K562 (cell line): ENCODE data around the gene C4orf50. TPM values are rescaled to one million over a fixed set of nuclear protein-coding genes. Genes with fewer than 3 reads are reported as not detected.

Source experiments
- ATAC-seq: fragments of 200-7000 bp; cut with Tn5 transposase; 3 replicates; pipeline ENCODE4 v1.9.1; 2020; ENCODE audit warnings: moderate library complexity
- BruUV-seq: library from RNA; stranded (reverse); fragments of 400-500 nt; replicated peaks from 2 replicates; lab custom pipeline; 2021; lab: Mats Ljungman, UMichigan
- CTCF ChIA-PET: fragments of 300-600 bp; formaldehyde crosslinking; extraction: SDS; loops from one replicate; lab custom pipeline; 2021; ENCODE audit warnings: low intra/inter-chr PET ratio; lab: Yijun Ruan, JAX
- POLR2A ChIA-PET: fragments of 300-600, 350-650 bp; sonication (Branson Sonifier 250); formaldehyde crosslinking; extraction: SDS; loops from one replicate; lab custom pipeline; 2021; ENCODE audit warnings: antibody characterized with exemption, inconsistent platforms; lab: Yijun Ruan, JAX
- DNase-seq, 4 experiments: peaks; one replicate each; pipeline versions ENCODE4 v3.0.0 to v3.0.0-alpha.2; 2011 to 2018; ENCODE audit warnings: low spot score in 3 of 4, mixed read lengths in 3 of 4; ENCODE audit errors: extremely low read depth in 1 of 4
- FAIRE-seq: peaks from 2 replicates; lab custom pipeline; 2011; peaks lifted over from hg19 to GRCh38; lab: Jason Lieb, UNC
- H2AFZ ChIP-seq: 2 replicates; pipeline ENCODE4 v1.6.0; 2011; ENCODE audit warnings: low read depth, low read length, control low read depth, inconsistent platforms
- H3K27ac ChIP-seq: fragments of 200-600 bp; 3 replicates; pipeline ENCODE4 v1.8.0; 2011; ENCODE audit warnings: low read depth, mild to moderate bottlenecking, control low read depth, inconsistent platforms, low read length, moderate library complexity, mixed read lengths; ENCODE audit errors: extremely low read depth
- H3K27me3 ChIP-seq, 2 experiments: fragments of 300-600 bp in 1 of 2; 2 replicates in 1 of 2; 3 replicates in 1 of 2; pipeline versions ENCODE4 v1.6.0 to v1.8.0; 2011; ENCODE audit warnings: inconsistent platforms in 2 of 2, low read length in 2 of 2, mild to moderate bottlenecking in 1 of 2, mixed read lengths in 1 of 2, moderate library complexity in 1 of 2; ENCODE audit not compliant: control insufficient read depth in 2 of 2, insufficient read depth in 2 of 2
- H3K36me3 ChIP-seq: fragments of 300-600 bp; 3 replicates; pipeline ENCODE4 v1.8.0; 2011; ENCODE audit warnings: mild to moderate bottlenecking, low read length, inconsistent platforms; ENCODE audit not compliant: control insufficient read depth, insufficient read depth
- H3K4me1 ChIP-seq, 2 experiments: fragments of 200-600 bp in 1 of 2; replicated peaks in 1 of 2; 2 replicates in 1 of 2; 3 replicates in 1 of 2; pipeline versions ENCODE4 v1.5.1 to v1.8.0; 2011; ENCODE audit warnings: inconsistent platforms in 2 of 2, low read length in 2 of 2, mild to moderate bottlenecking in 1 of 2, mixed read lengths in 1 of 2, moderate library complexity in 1 of 2; ENCODE audit not compliant: control insufficient read depth in 2 of 2, insufficient read depth in 2 of 2
- H3K4me2 ChIP-seq: 2 replicates; pipeline ENCODE4 v1.6.1; 2011; ENCODE audit warnings: low read length, control low read depth, inconsistent platforms, mixed read lengths; ENCODE audit not compliant: insufficient read depth
- H3K4me3 ChIP-seq: fragments of 200-600 bp; sonication (generic), shearing (Covaris generic); 2 replicates; pipeline ENCODE4 v1.5.1; 2016; ENCODE audit warnings: control low read depth, inconsistent platforms
- H3K79me2 ChIP-seq: fragments of 200-600 bp; 3 replicates; pipeline ENCODE4 v1.8.0; 2011; ENCODE audit warnings: low read length, inconsistent platforms; ENCODE audit not compliant: control insufficient read depth, insufficient read depth
- H3K9ac ChIP-seq, 2 experiments: 2 replicates each; pipeline versions ENCODE4 v1.6.0 to v1.6.1; 2011; ENCODE audit warnings: low read depth in 2 of 2, low read length in 2 of 2, control low read depth in 1 of 2, inconsistent platforms in 1 of 2, mild to moderate bottlenecking in 1 of 2, mixed read lengths in 1 of 2; ENCODE audit not compliant: insufficient read depth in 1 of 2
- H3K9me1 ChIP-seq: one replicate; pipeline ENCODE4 v1.6.0; 2011; ENCODE audit warnings: inconsistent platforms, mild to moderate bottlenecking, low read length, moderate library complexity; ENCODE audit not compliant: control insufficient read depth, insufficient read depth
- H3K9me3 ChIP-seq: replicated peaks from 2 replicates; pipeline ENCODE4 v1.5.1; 2011; ENCODE audit warnings: low read depth, low read length, inconsistent platforms; ENCODE audit not compliant: control insufficient read depth, insufficient read depth
- H4K20me1 ChIP-seq: replicated peaks from 2 replicates; pipeline ENCODE4 v1.6.1; 2011; ENCODE audit warnings: low read length, inconsistent platforms, mixed read lengths; ENCODE audit not compliant: control insufficient read depth, insufficient read depth
- BRF1 ChIP-seq: IDR thresholded peaks from 3 replicates; pipeline ENCODE4 v1.6.1; 2011; ENCODE audit warnings: borderline replicate concordance, mild to moderate bottlenecking; ENCODE audit not compliant: insufficient read length; ENCODE audit errors: extremely low read depth
- FOXM1 ChIP-seq, 2 experiments: fragments of 450-650 bp in 1 of 2; sonication (generic) in 1 of 2; formaldehyde crosslinking in 1 of 2; IDR thresholded peaks; 2 replicates each; pipeline versions ENCODE4 v1.6.1 to v1.9.0; 2017 to 2022; ENCODE audit warnings: low read depth in 2 of 2, mild to moderate bottlenecking in 2 of 2, missing genetic modification reagents in 1 of 2, moderate library complexity in 1 of 2
- FOXP4 ChIP-seq: sonication (generic); formaldehyde crosslinking; IDR thresholded peaks from 2 replicates; pipeline ENCODE4 v1.8.0; 2022; ENCODE audit warnings: mild to moderate bottlenecking, missing genetic modification reagents, borderline replicate concordance
- HOXB6 ChIP-seq: fragments of 250-450 bp; sonication (Bioruptor Pico); IDR thresholded peaks from 2 replicates; pipeline ENCODE4 v1.5.1; 2022; ENCODE audit warnings: mild to moderate bottlenecking, borderline replicate concordance
- MCM3 ChIP-seq: fragments of 450-650 bp; IDR thresholded peaks from 2 replicates; pipeline ENCODE4 v1.6.1; 2016
- NELFE ChIP-seq: IDR thresholded peaks from 2 replicates; pipeline ENCODE4 v1.6.1; 2011; ENCODE audit warnings: mild to moderate bottlenecking; ENCODE audit not compliant: insufficient read depth, insufficient read length
- NFXL1 ChIP-seq: fragments of 450-650 bp; formaldehyde crosslinking; IDR thresholded peaks from 2 replicates; pipeline ENCODE4 v1.4.0; 2021; ENCODE audit warnings: mild to moderate bottlenecking
- PRMT5 ChIP-seq: sonication (generic); formaldehyde crosslinking; IDR thresholded peaks from 2 replicates; pipeline ENCODE4 v1.5.0; 2020; ENCODE audit warnings: missing genetic modification reagents
- ZKSCAN8 ChIP-seq: fragments of 200-800 bp; sonication (Bioruptor generic); IDR thresholded peaks from 2 replicates; pipeline ENCODE4 v1.6.1; 2016; ENCODE audit warnings: missing genetic modification characterization, missing compliant biosample characterization
- ZNF134 ChIP-seq: fragments of 250-450 bp; sonication (Bioruptor Pico); conservative IDR thresholded peaks from 2 replicates; pipeline ENCODE4 v1.4.0; 2020
- ZNF165 ChIP-seq: fragments of 250-450 bp; sonication (Bioruptor Pico); IDR thresholded peaks from 2 replicates; pipeline ENCODE4 v1.4.0; 2020; ENCODE audit warnings: borderline replicate concordance
- ZNF785 ChIP-seq: fragments of 250-450 bp; sonication (Bioruptor Pico); IDR thresholded peaks from 2 replicates; pipeline ENCODE4 v1.4.0; 2020; ENCODE audit warnings: mild to moderate bottlenecking
- WGBS: fragments of 100-300 bp; shearing (Covaris generic); methylation state at CpG from one replicate; pipeline ENCODE4 v1.1.6; 2016; ENCODE audit warnings: low coverage, mixed read lengths; ENCODE audit not compliant: insufficient coverage; ENCODE audit errors: missing lambda C conversion rate; 5-methylcytosine and 5-hydroxymethylcytosine counted together
- in situ Hi-C: fragments of 300-500 bp; cut with MboI; formaldehyde crosslinking; loops from 4 replicates; pipeline ENCODE4 v1.15.0; 2018; ENCODE audit warnings: inconsistent platforms, mixed read lengths
- intact Hi-C: fragments of 100-400 bp; cut with micrococcal nuclease; formaldehyde crosslinking; loops from 2 replicates; pipeline ENCODE4 v1.14.2; 2022
- polyA plus RNA-seq, 8 experiments: library from polyadenylated mRNA; depleted of rRNA in 4 of 8; stranded (reverse) in 5 of 8; unstranded in 3 of 8; fragments of >200 nt; fragmentation: Nextera tagmentation in 2 of 8; fragmentation: Illumina TruSeq in 1 of 8; extraction: Ambion mirVana in 2 of 8; extraction: Trizol in 1 of 8; gene quantifications; 2 replicates each; pipeline versions ENCODE4 v1.2.1 to v1.2.3, GENCODE V29; 2011 to 2014; ENCODE audit warnings: inconsistent platforms in 1 of 8, missing spikeins in 1 of 8
- total RNA-seq, 7 experiments: library from RNA; depleted of rRNA in 6 of 7; stranded (reverse); fragments of >200 nt in 6 of 7; fragmentation: Illumina TruSeq in 2 of 7; extraction: Trizol in 2 of 7; gene quantifications; 2 replicates each; pipeline versions ENCODE4 v1.2.1 to v1.2.3, GENCODE V29; 2011 to 2021; ENCODE audit warnings: low replicate concordance in 1 of 7

Gene C4orf50
- total and polyA plus RNA-seq, 9 of the 15 experiments (the other 6 are each of a cell fraction or from before 2014, with no cell fraction given), result not detected

DNA sequence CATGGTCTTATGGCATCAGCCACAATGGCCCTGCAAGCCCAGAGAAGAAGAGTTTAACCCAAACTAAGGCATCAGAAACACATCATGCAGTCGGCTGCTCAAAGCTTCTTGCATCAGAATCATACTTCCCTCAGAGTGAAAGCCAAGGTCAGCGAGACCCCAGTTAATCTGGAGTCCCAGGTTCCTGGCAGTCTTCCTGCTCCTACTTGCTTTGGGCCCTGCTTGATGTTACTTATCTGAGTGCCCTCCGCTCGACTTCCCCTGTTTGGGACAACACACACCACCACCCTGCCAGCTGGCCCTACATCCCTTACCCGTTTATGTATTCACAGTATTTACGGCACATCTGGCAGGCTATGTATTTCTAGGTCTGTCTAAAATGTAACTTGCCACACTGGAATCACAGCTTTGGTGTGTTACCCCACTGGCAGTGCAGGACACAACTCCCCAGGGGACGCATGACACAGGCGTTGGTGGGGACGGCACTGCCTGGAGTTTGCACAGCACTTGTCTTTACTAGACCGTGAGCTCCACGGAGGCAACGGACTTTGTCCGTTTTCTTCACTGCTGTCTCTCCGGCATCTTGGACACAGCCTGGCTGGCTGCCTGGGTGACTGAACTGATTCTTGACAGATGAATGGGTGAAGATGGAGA, 148.1 kb downstream of the C4orf50 start (continued):
- TF ChIP-seq FOXP4 (CRISPR knock-in tag) (no peak), MCM3 (no peak), ZKSCAN8 (CRISPR knock-in tag) (no peak), ZNF134 (CRISPR knock-in tag) (no peak), FOXM1 (IDR thresholded peaks at IDR 0.05; ENCODE audit: low read depth) (no peak), FOXM1 (CRISPR knock-in tag; IDR thresholded peaks at IDR 0.05; ENCODE audit: low read depth) (no peak)

- TF ChIP-seq ZNF165 (CRISPR knock-in tag) (no peak), ZNF785 (no peak), PRMT5 (CRISPR knock-in tag) (no peak), HOXB6 (CRISPR knock-in tag) (no peak), BRF1 (no peak), NELFE (no peak), NFXL1 (no peak)
- H3K36me3 ChIP-seq, result no peaks in the 10 kb centered on the region
- in situ Hi-C loops (no loop called here), intact Hi-C loops (no loop called here)
- no peak overlapping the region for H3K4me3 ChIP-seq
- H4K20me1 ChIP-seq, result no peaks in the 10 kb centered on the region
- ATAC-seq, result no peak
- no peak for FAIRE-seq
- no peak overlapping the region for H3K27ac ChIP-seq
- H3K79me2 ChIP-seq, result no peaks in the 10 kb centered on the region
- H3K27me3 ChIP-seq, result peaks cover 6 to 36% of the 10 kb centered on the region in 2 experiments; a peak in 3 of 5 replicates
- no peak overlapping the region for H3K4me2 ChIP-seq
- no peak overlapping the region for H2AFZ ChIP-seq
- BruUV-seq, result no TSS peak
- H3K9ac ChIP-seq, result no peak overlapping the region
- 0% methylated on average over 3 of the region's 3 CpGs for WGBS
- no peaks in the 10 kb centered on the region for H3K4me1 ChIP-seq
- H3K9me1 ChIP-seq, result no peaks in the 10 kb centered on the region
- H3K9me3 ChIP-seq, result no peaks in the 10 kb centered on the region
- ChIA-PET POLR2A (no interaction called here), CTCF (no interaction called here)
- no peak for DNase-seq
Observed at GRCh38 chr4:5867866-5868265, 150.4 kb downstream of the C4orf50 start.
